ENCODE data around the gene PRPS1. TPM values are rescaled to one million over a fixed set of nuclear protein-coding genes. Genes with fewer than 3 reads are reported as not detected.

Gene PRPS1
- total RNA-seq (100 to 1,000 TPM; 110 to 113 TPM), polyA plus RNA-seq (49.7 TPM)

DNA sequence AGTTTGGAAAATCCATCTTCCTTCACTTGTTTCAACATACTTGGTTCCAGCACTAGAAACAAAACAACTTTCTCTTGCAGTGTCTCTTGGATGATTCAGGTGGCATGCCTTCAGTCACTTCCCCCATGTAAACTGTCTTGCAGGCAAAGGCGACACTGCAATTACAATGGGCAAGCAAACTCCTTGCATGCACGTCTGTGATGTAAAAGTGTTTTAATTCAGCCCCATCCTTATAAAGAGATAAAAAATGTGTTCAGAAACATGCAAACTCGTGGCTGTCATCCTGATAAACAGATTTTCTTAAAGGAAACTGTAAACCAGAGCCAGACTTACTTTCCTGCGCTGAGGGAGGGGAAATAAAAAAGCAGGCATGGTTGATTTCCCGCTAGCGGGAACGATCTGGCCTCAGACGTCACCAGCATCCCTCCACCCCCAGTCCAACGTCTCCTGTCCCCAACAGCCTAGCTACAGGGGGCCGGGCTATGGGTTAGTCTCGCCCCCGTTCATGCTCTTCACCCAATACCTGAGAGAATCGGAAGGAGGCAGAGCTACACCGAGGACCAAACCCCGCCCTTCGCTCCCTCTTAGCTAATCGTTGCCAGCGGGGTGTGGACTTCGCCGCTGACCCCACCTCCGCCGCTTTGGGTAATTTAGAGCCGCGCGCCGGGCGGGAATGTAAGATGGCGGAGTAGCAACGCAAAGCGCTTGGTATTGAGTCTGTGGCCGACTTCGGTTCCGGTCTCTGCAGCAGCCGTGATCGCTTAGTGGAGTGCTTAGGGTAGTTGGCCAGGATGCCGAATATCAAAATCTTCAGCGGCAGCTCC is at the start of gene PRPS1:
Gene PRPS1, plus strand, starts transcription at position 673 of the 824 bp plus-strand sequence. Its CDS starts 119 bp downstream, at position 792.
- ChIA-PET POLR2A (interaction anchor here (0.5 to 1.4 kb wide), 9 partner anchors 16 to 509 kb away, joined by 3 to 11 read pairs (median 3); partner anchors contain the start of genes MID2, RBM41 and TSC22D3), CTCF (interaction anchor here (1.4 to 2.2 kb wide), 8 partner anchors 12 to 629 kb away, joined by 3 to 11 read pairs (median 6); partner anchors contain the start of genes NCBP2L and TSC22D3)
- H3K9me3 Mint-ChIP-seq: no peaks in the 10 kb centered on the region
- Histone ChIP-seq H3K4me1 (ENCODE audit: insufficient read depth, low read length) (peaks cover 9% of the 10 kb centered on the region), H3K27ac (ENCODE audit: low read depth, low read length) (peak within 1 kb of the TSS; percentile 83), H3K9me3 (ENCODE audit: low read length) (no peaks in the 10 kb centered on the region), H3K4me3 (ENCODE audit: low read length) (peak within 1 kb of the TSS; percentile 86), H3K36me3 (ENCODE audit: insufficient read depth, low read length) (no peaks in the 10 kb centered on the region), H3K27me3 (ENCODE audit: insufficient read depth, low read length, poor library complexity, severe bottlenecking) (no peaks in the 10 kb centered on the region)
- peaks cover 0 to 11% (median 0%) of the 10 kb centered on the region in 3 donors for H3K36me3 Mint-ChIP-seq
- peaks cover 27 to 40% (median 35%) of the 10 kb centered on the region in 3 donors for H3K4me1 Mint-ChIP-seq
- peak within 1 kb of the TSS; percentile 88 to 97 (median 93) for H3K4me3 Mint-ChIP-seq
- H3K27me3 Mint-ChIP-seq: peaks cover 0 to 4% of the 10 kb centered on the region in 2 donors
- H3K27ac Mint-ChIP-seq: peak within 1 kb of the TSS; percentile 90 to 96 (median 93)
- peak; percentile 80 to 92 (median 87) for DNase-seq

- no peak overlapping the region for H3K27ac ChIP-seq (ENCODE audit: low read depth, low read length)
- Mint-ChIP-seq H3K27ac (no peak overlapping the region), H3K4me1 (no peaks in the 10 kb centered on the region), H3K4me3 (no peak overlapping the region), H3K9me3 (peaks cover 0 to 2% (median 0%) of the 10 kb centered on the region in 5 donors), H3K36me3 (peaks cover 0 to 12% (median 0%) of the 10 kb centered on the region in 3 donors), H3K27me3 (no peaks in the 10 kb centered on the region)
- no peaks in the 10 kb centered on the region for H3K36me3 ChIP-seq (ENCODE audit: insufficient read depth, low read length)
- ChIA-PET POLR2A (no interaction called here), CTCF (no interaction called here)
- H3K27me3 ChIP-seq (ENCODE audit: insufficient read depth, low read length, poor library complexity, severe bottlenecking): no peaks in the 10 kb centered on the region
- no peak overlapping the region for H3K4me3 ChIP-seq (ENCODE audit: low read length)
- no peaks in the 10 kb centered on the region for H3K9me3 ChIP-seq (ENCODE audit: low read length)
- H3K4me1 ChIP-seq (ENCODE audit: insufficient read depth, low read length): no peaks in the 10 kb centered on the region
- no peak for DNase-seq
Measured at GRCh38 chrX:107579956-107580355, 48.4 kb upstream of the PRPS1 start.

DNA sequence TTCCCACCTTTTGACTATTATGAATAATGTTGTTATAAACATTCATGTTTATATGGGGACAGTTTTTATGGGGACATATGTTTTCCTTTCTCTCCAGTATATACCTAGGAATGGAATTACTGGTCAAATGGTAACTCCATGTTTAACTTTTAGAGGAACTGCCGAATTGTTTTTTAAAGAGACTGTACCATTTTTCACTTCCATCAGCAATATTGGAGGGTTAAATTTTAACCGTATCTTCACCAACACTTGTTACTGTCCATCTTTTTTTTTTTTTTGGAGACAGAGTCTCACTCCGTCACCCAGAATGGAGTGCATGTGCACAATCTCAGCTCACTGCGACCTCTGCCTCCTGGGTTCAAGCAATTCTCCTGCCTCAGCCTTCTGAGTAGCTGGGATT is 46.4 kb upstream of the PRPS1 start:
- Histone ChIP-seq H3K4me1 (ENCODE audit: insufficient read depth, low read length) (no peaks in the 10 kb centered on the region), H3K36me3 (ENCODE audit: insufficient read depth, low read length) (no peaks in the 10 kb centered on the region), H3K4me3 (ENCODE audit: low read length) (no peak overlapping the region), H3K27ac (ENCODE audit: low read depth, low read length) (no peak overlapping the region), H3K27me3 (ENCODE audit: insufficient read depth, low read length, poor library complexity, severe bottlenecking) (no peaks in the 10 kb centered on the region), H3K9me3 (ENCODE audit: low read length) (no peaks in the 10 kb centered on the region)
- Mint-ChIP-seq H3K36me3 (peaks cover 0 to 7% (median 0%) of the 10 kb centered on the region in 3 donors), H3K27ac (no peak overlapping the region), H3K4me3 (no peak overlapping the region), H3K9me3 (peaks cover 0 to 2% (median 0%) of the 10 kb centered on the region in 5 donors), H3K27me3 (no peaks in the 10 kb centered on the region), H3K4me1 (no peaks in the 10 kb centered on the region)
- CTCF ChIA-PET: no interaction called here
- POLR2A ChIA-PET: no interaction called here
- DNase-seq: no peak

DNA sequence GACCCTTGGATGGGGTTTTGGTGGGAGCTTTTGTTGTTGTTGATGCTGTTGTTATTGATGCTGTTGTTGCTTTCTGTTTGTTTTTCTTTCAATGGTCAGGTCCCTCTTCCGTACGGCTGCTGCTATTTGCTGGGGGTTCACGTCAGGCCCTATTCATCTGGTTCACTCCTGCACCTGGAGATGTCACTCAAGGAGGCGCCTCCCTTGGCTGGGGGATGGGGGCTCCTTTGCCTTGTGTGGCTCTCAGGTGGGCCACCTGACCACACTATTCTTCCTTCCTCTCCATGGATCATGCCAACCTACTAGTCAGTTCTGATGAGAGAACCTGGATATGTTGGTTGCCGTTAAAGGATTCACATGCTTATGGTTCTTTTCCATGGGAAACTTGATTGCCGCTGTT is 39.1 kb upstream of the PRPS1 start:
- H3K4me1 Mint-ChIP-seq: no peaks in the 10 kb centered on the region
- H3K4me3 ChIP-seq (ENCODE audit: low read length): no peak overlapping the region
- H3K9me3 Mint-ChIP-seq: no peaks in the 10 kb centered on the region
- H3K27ac Mint-ChIP-seq: peak overlapping the region in 2 of 8 donors; percentile 10 to 13
- no peak overlapping the region for H3K27ac ChIP-seq (ENCODE audit: low read depth, low read length)
- no peaks in the 10 kb centered on the region for H3K4me1 ChIP-seq (ENCODE audit: insufficient read depth, low read length)
- no peak overlapping the region for H3K4me3 Mint-ChIP-seq
- H3K27me3 ChIP-seq (ENCODE audit: insufficient read depth, low read length, poor library complexity, severe bottlenecking): no peaks in the 10 kb centered on the region
- no peak for DNase-seq
- peaks cover 0 to 2% (median 0%) of the 10 kb centered on the region in 3 donors for H3K36me3 Mint-ChIP-seq
- ChIA-PET CTCF (no interaction called here), POLR2A (no interaction called here)
- H3K27me3 Mint-ChIP-seq: peaks cover 0 to 5% of the 10 kb centered on the region in 2 donors
- no peaks in the 10 kb centered on the region for H3K9me3 ChIP-seq (ENCODE audit: low read length)
- no peaks in the 10 kb centered on the region for H3K36me3 ChIP-seq (ENCODE audit: insufficient read depth, low read length)

- Mint-ChIP-seq H3K27ac (no peak overlapping the region), H3K9me3 (no peaks in the 10 kb centered on the region), H3K4me1 (no peaks in the 10 kb centered on the region), H3K4me3 (no peak overlapping the region), H3K36me3 (peaks cover 0 to 2% (median 0%) of the 10 kb centered on the region in 3 donors), H3K27me3 (peaks cover 0 to 17% of the 10 kb centered on the region in 2 donors)
- Histone ChIP-seq H3K4me3 (ENCODE audit: low read length) (no peak overlapping the region), H3K9me3 (ENCODE audit: low read length) (no peaks in the 10 kb centered on the region), H3K27ac (ENCODE audit: low read depth, low read length) (no peak overlapping the region), H3K4me1 (ENCODE audit: insufficient read depth, low read length) (no peaks in the 10 kb centered on the region), H3K36me3 (ENCODE audit: insufficient read depth, low read length) (no peaks in the 10 kb centered on the region), H3K27me3 (ENCODE audit: insufficient read depth, low read length, poor library complexity, severe bottlenecking) (no peaks in the 10 kb centered on the region)
- CTCF ChIA-PET: no interaction called here
- no peak for DNase-seq
- POLR2A ChIA-PET: no interaction called here
Measured at GRCh38 chrX:107596651-107597050, 31.7 kb upstream of the PRPS1 start.

DNA sequence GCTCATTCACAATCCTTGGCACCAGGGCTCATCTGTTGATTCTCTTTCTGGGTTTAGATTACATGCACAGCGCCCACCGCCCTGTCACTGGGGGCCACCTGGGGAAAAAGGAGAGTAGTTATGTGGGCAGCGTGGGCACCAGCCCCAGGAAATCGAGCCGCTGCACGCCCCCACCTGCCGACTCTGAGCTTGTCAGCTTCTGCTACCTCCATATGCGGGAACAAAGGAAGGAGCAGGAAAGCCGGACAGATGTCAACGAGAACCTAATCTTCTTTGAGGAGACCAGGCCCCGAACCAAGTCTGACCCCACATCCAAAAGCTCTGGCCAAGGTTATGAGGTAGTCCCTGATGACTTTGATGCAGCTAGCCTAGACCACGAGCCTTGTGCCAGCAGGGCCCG is 31.0 kb upstream of the PRPS1 start:
- H3K36me3 ChIP-seq (ENCODE audit: insufficient read depth, low read length): no peaks in the 10 kb centered on the region
- H3K27ac ChIP-seq (ENCODE audit: low read depth, low read length): no peak overlapping the region
- no peak overlapping the region for H3K27ac Mint-ChIP-seq
- H3K27me3 ChIP-seq (ENCODE audit: insufficient read depth, low read length, poor library complexity, severe bottlenecking): no peaks in the 10 kb centered on the region
- H3K9me3 ChIP-seq (ENCODE audit: low read length): no peaks in the 10 kb centered on the region
- no peaks in the 10 kb centered on the region for H3K4me1 Mint-ChIP-seq
- no peaks in the 10 kb centered on the region for H3K4me1 ChIP-seq (ENCODE audit: insufficient read depth, low read length)
- no peaks in the 10 kb centered on the region for H3K9me3 Mint-ChIP-seq
- H3K36me3 Mint-ChIP-seq: peaks cover 0 to 2% (median 0%) of the 10 kb centered on the region in 3 donors
- H3K27me3 Mint-ChIP-seq: peaks cover 0 to 17% of the 10 kb centered on the region in 2 donors
- no peak for DNase-seq
- CTCF ChIA-PET: no interaction called here
- no peak overlapping the region for H3K4me3 Mint-ChIP-seq
- POLR2A ChIA-PET: no interaction called here
- no peak overlapping the region for H3K4me3 ChIP-seq (ENCODE audit: low read length)

DNA sequence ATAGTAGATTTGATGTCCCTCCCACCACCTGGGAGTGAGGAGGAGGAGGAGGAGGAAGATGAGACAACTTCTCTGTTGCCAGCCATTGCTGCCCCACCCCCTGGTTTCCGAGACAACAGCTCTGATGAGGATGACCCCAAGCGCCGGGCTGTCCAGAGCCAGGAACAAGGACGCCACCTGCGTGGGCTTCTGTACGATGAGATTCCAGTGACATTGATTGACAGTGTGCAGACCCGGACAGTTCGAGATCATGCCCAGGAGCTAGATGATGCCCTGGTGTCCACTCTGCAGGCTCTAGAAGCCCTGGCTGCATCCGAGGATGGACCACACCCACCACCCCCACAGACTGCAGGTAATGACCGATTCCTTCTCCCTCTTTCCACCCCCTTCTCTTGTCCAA is 30.5 kb upstream of the PRPS1 start:
- Mint-ChIP-seq H3K4me1 (no peaks in the 10 kb centered on the region), H3K4me3 (no peak overlapping the region), H3K27me3 (peaks cover 0 to 17% of the 10 kb centered on the region in 2 donors), H3K9me3 (no peaks in the 10 kb centered on the region), H3K27ac (no peak overlapping the region), H3K36me3 (peaks cover 0 to 2% (median 0%) of the 10 kb centered on the region in 3 donors)
- Histone ChIP-seq H3K36me3 (ENCODE audit: insufficient read depth, low read length) (no peaks in the 10 kb centered on the region), H3K27ac (ENCODE audit: low read depth, low read length) (no peak overlapping the region), H3K27me3 (ENCODE audit: insufficient read depth, low read length, poor library complexity, severe bottlenecking) (no peaks in the 10 kb centered on the region), H3K4me3 (ENCODE audit: low read length) (no peak overlapping the region), H3K4me1 (ENCODE audit: insufficient read depth, low read length) (no peaks in the 10 kb centered on the region), H3K9me3 (ENCODE audit: low read length) (no peaks in the 10 kb centered on the region)
- POLR2A ChIA-PET: no interaction called here
- CTCF ChIA-PET: no interaction called here
- DNase-seq: no peak

GRCh38 chrX:107599450-107599861 is 28.9 kb upstream of the PRPS1 start:
- Mint-ChIP-seq H3K36me3 (peaks cover 0 to 2% (median 0%) of the 10 kb centered on the region in 3 donors), H3K4me3 (no peak overlapping the region), H3K4me1 (no peaks in the 10 kb centered on the region), H3K9me3 (no peaks in the 10 kb centered on the region), H3K27ac (no peak overlapping the region), H3K27me3 (peaks cover 0 to 13% of the 10 kb centered on the region in 2 donors)
- no peak overlapping the region for H3K27ac ChIP-seq (ENCODE audit: low read depth, low read length)
- H3K4me1 ChIP-seq (ENCODE audit: insufficient read depth, low read length): no peaks in the 10 kb centered on the region
- H3K9me3 ChIP-seq (ENCODE audit: low read length): no peaks in the 10 kb centered on the region
- ChIA-PET POLR2A (no interaction called here), CTCF (no interaction called here)
- H3K36me3 ChIP-seq (ENCODE audit: insufficient read depth, low read length): no peaks in the 10 kb centered on the region
- H3K4me3 ChIP-seq (ENCODE audit: low read length): no peak overlapping the region
- DNase-seq: no peak
- no peaks in the 10 kb centered on the region for H3K27me3 ChIP-seq (ENCODE audit: insufficient read depth, low read length, poor library complexity, severe bottlenecking)
